Measurements from ENCODE around the gene OR2S2. TPM values are rescaled to one million over a fixed set of nuclear protein-coding genes. Genes with fewer than 3 reads are reported as not detected.

OR2S2 gene
- total and polyA plus RNA-seq, 2 experiments from 2014 or later = 0.11 to 0.30 TPM

- in situ Hi-C loops (cut with MboI) = no loop called here
- no peak overlapping the region for H3K4me2 ChIP-seq (ENCODE audit: unreplicated experiment)
- H3K9ac ChIP-seq = no peak overlapping the region
- H3K36me3 ChIP-seq (ENCODE audit: low read depth) = peaks cover 6% of the 10 kb centered on the region; the same call in 1 of the 2 replicates
- 59 to 66% methylated on average over 19 to 35 of the region's 35 CpGs for WGBS, 2 experiments (ENCODE audit: low coverage in 1 of 2, low lambda C conversion rate in 2 of 2, missing lambda C conversion rate in 2 of 2)
- H3K27me3 ChIP-seq (replicated peaks; ENCODE audit: insufficient read depth) = no peaks in the 10 kb centered on the region
- no peaks in the 10 kb centered on the region for H3K9me2 ChIP-seq (ENCODE audit: insufficient read depth)
- no peak overlapping the region for H3K27ac ChIP-seq
- no peaks in the 10 kb centered on the region for H3K4me1 ChIP-seq (ENCODE audit: insufficient read depth)
- H3K9me3 ChIP-seq (ENCODE audit: low read depth) = no peaks in the 10 kb centered on the region
- no peaks in the 10 kb centered on the region for H3K79me2 ChIP-seq (ENCODE audit: insufficient read depth)
- no peak overlapping the region for H3K4me3 ChIP-seq
- TF ChIP-seq EZH2 (IDR thresholded peaks at IDR 0.05; ENCODE audit: insufficient read depth, poor library complexity, severe bottlenecking) (no peak), EZH2phosphoT487 (IDR thresholded peaks at IDR 0.05; ENCODE audit: insufficient read depth, low read depth) (no peak)
- H3F3A ChIP-seq (ENCODE audit: insufficient read depth) = no peaks in the 10 kb centered on the region
- DNase-seq = no peak
- H4K20me1 ChIP-seq (ENCODE audit: insufficient read depth) = no peaks in the 10 kb centered on the region
- H2AFZ ChIP-seq = no peak overlapping the region
Observed at GRCh38 chr9:35972093-35972492, 14.1 kb upstream of the OR2S2 start.

- H3K27ac ChIP-seq = no peak overlapping the region
- WGBS, 2 experiments (ENCODE audit: low coverage in 1 of 2, low lambda C conversion rate in 2 of 2, missing lambda C conversion rate in 2 of 2) = 67 to 68% methylated on average over 2 of the region's 2 CpGs
- no peak overlapping the region for H3K9ac ChIP-seq
- in situ Hi-C loops (cut with MboI) = no loop called here
- no peaks in the 10 kb centered on the region for H3K9me3 ChIP-seq (ENCODE audit: low read depth)
- peaks cover 4% of the 10 kb centered on the region; the same call in 1 of the 2 replicates for H3F3A ChIP-seq (ENCODE audit: insufficient read depth)
- H4K20me1 ChIP-seq (ENCODE audit: insufficient read depth) = no peaks in the 10 kb centered on the region
- TF ChIP-seq EZH2phosphoT487 (IDR thresholded peaks at IDR 0.05; ENCODE audit: insufficient read depth, low read depth) (no peak), EZH2 (IDR thresholded peaks at IDR 0.05; ENCODE audit: insufficient read depth, poor library complexity, severe bottlenecking) (no peak)
- H3K4me3 ChIP-seq = no peak overlapping the region
- H3K79me2 ChIP-seq (ENCODE audit: insufficient read depth) = no peaks in the 10 kb centered on the region
- no peak overlapping the region for H2AFZ ChIP-seq
- DNase-seq = no peak
- no peaks in the 10 kb centered on the region for H3K27me3 ChIP-seq (replicated peaks; ENCODE audit: insufficient read depth)
- 0 out of 2 replicates have a peak, but pooled peaks cover 4% of the 10 kb centered on the region for H3K4me1 ChIP-seq (ENCODE audit: insufficient read depth)
- H3K9me2 ChIP-seq (ENCODE audit: insufficient read depth) = no peaks in the 10 kb centered on the region
- no peaks in the 10 kb centered on the region for H3K36me3 ChIP-seq (ENCODE audit: low read depth)
- no peak overlapping the region for H3K4me2 ChIP-seq (ENCODE audit: unreplicated experiment)
Observed at GRCh38 chr9:35967042-35967441, 9.1 kb upstream of the OR2S2 start.

DNA sequence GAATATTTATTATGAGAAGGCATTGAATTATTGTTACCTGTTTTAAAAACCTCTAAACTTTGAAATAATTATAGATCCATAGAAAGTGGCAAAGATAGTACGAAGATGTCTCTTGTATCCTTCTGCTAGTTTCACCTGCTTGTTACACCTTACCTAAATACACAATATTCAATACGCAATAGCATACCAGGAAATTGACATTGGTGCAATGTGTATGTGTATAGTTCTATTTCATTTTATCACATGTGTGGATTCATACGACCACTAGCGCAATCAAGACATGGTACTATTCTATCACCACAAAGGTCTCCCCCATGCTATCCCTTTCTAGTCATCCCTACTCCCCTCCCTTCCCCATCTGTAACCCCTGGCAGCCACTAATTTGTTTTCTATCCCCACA is 8.5 kb upstream of the OR2S2 start:
- Histone ChIP-seq H3K4me1 (ENCODE audit: insufficient read depth) (0 out of 2 replicates have a peak, but pooled peaks cover 9% of the 10 kb centered on the region), H3K79me2 (ENCODE audit: insufficient read depth) (no peaks in the 10 kb centered on the region), H4K20me1 (ENCODE audit: insufficient read depth) (no peaks in the 10 kb centered on the region), H3K9me3 (ENCODE audit: low read depth) (no peaks in the 10 kb centered on the region), H3K27ac (no peak overlapping the region), H3F3A (ENCODE audit: insufficient read depth) (peaks cover 4% of the 10 kb centered on the region; the same call in 1 of the 2 replicates), H2AFZ (no peak overlapping the region), H3K4me2 (ENCODE audit: unreplicated experiment) (no peak overlapping the region), H3K27me3 (replicated peaks; ENCODE audit: insufficient read depth) (no peaks in the 10 kb centered on the region), H3K9me2 (ENCODE audit: insufficient read depth) (no peaks in the 10 kb centered on the region), H3K36me3 (ENCODE audit: low read depth) (no peaks in the 10 kb centered on the region), H3K4me3 (no peak overlapping the region), H3K9ac (no peak overlapping the region)
- 75 to 80% methylated on average over 4 of the region's 4 CpGs for WGBS, 2 experiments (ENCODE audit: low coverage in 1 of 2, low lambda C conversion rate in 2 of 2, missing lambda C conversion rate in 2 of 2)
- DNase-seq = no peak
- in situ Hi-C loops (cut with MboI) = no loop called here
- no peak for TF ChIP-seq EZH2 (IDR thresholded peaks at IDR 0.05; ENCODE audit: insufficient read depth, poor library complexity, severe bottlenecking)

DNA sequence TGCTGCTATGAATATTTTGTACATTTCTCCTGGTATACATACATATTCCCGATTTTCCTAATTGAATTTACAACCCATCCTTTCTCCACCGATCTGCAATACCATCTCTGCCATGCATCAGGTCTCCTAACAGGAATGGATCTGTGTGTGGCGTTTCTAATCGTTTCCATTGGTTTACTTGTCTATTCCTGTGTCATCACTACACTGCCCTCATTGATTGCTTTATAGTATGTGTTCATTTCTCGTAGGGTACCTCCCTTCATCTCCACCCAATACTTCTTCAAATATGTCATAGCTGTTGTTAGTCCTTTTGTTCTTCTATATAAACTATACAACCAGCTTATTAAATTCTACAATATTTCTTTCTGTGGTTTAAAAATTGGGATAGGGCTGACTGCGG is 7.1 kb upstream of the OR2S2 start:
- Histone ChIP-seq H3F3A (ENCODE audit: insufficient read depth) (peaks cover 15% of the 10 kb centered on the region; the same call in 1 of the 2 replicates), H3K36me3 (ENCODE audit: low read depth) (no peaks in the 10 kb centered on the region), H3K27ac (no peak overlapping the region), H3K9me2 (ENCODE audit: insufficient read depth) (no peaks in the 10 kb centered on the region), H3K9me3 (ENCODE audit: low read depth) (no peaks in the 10 kb centered on the region), H3K4me3 (no peak overlapping the region), H3K79me2 (ENCODE audit: insufficient read depth) (no peaks in the 10 kb centered on the region), H2AFZ (no peak overlapping the region), H3K27me3 (replicated peaks; ENCODE audit: insufficient read depth) (no peaks in the 10 kb centered on the region), H3K4me1 (ENCODE audit: insufficient read depth) (peaks cover 23% of the 10 kb centered on the region), H3K9ac (no peak overlapping the region), H4K20me1 (ENCODE audit: insufficient read depth) (no peaks in the 10 kb centered on the region), H3K4me2 (ENCODE audit: unreplicated experiment) (no peak overlapping the region)
- no peak for DNase-seq
- WGBS, 2 experiments (ENCODE audit: low coverage in 1 of 2, low lambda C conversion rate in 2 of 2, missing lambda C conversion rate in 2 of 2) = 72 to 75% methylated on average over 6 of the region's 6 CpGs
- in situ Hi-C loops (cut with MboI) = no loop called here
- TF ChIP-seq EZH2 (IDR thresholded peaks at IDR 0.05; ENCODE audit: insufficient read depth, poor library complexity, severe bottlenecking) = no peak
- no peak for TF ChIP-seq EZH2phosphoT487 (IDR thresholded peaks at IDR 0.05; ENCODE audit: insufficient read depth, low read depth)

Data from GM23248 (cell line).